SIG-M5 treated with dmso at 0.1 percent for 504 hours (cell line): ENCODE measurements around the gene TMC3.

ENCODE experiments used
- DNase-seq: peaks from one replicate; lab custom pipeline; 2025; ENCODE audit not compliant: unreplicated experiment; lab: John Stamatoyannopoulos, UW

Gene TMC3

DNA sequence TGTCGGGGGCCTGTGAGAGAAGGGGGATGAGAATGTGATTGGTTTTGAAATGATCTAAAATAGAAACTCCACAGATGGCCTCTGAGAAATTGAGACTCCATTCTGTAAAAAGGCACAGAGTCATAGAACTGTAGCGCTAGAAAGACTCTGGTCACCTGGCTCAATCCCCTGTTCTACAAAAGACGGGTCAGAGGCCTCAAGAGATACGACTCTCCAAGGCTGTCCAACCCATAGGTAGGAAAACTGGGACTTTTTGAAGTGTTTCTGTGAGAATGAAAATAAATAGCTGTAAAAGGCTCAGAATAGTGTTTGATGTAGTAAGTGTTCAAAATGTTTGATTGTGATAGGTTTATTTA, 11.7 kb upstream of the TMC3 start:
- no peak for DNase-seq

- DNase-seq, result no peak
These were observed 11.1 kb upstream of the TMC3 start for GRCh38 chr15:81384891-81385720.

DNA sequence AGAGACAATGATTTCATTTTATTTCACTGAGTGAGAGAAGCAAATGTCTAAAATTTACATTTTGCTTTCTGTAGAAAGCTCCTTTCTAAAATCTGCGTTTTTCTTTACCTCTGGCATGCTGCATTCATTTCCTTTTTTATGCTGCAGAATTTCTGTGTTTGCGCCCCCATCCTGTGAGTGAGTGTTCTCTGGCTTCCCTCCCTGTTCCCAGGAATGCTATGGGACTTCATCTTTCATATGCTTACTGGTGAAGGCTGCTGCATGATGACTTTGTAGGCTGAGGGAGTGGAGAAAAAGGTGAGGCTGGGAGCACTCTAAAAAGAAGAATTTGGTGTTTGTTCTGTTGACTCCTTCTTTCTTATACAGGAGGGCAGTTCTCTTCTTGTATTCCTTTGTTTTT, 7.7 kb upstream of the TMC3 start:
- no peak for DNase-seq

GRCh38 chr15:81380668-81381067, 6.7 kb upstream of the TMC3 start:
- no peak for DNase-seq

DNA sequence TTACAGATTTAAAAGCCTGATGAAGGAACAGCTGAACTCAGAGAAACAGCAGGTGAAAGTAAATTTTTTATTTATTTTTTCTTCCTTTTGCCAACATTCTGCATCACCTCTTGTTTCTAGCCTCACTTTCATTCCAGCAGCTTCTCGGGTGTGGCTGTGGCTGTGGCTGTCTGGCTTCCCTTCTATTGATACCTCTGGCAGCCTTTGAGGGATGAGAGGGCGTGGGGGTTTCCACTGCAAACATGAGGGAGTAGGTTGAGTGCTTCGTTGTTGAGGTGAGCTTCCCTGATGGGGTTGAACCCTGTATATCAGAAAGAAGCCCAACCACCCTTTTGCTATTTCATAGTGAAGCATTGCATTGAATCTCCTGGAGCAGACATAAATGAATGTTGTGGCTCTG, 6.2 kb upstream of the TMC3 start:
- DNase-seq, result no peak

GRCh38 chr15:81379269-81379668, 5.3 kb upstream of the TMC3 start:
- no peak for DNase-seq

- DNase-seq, result no peak
These were observed 4.4 kb upstream of the TMC3 start for GRCh38 chr15:81378443-81378842.

- no peak for DNase-seq
These were observed 3.9 kb upstream of the TMC3 start for GRCh38 chr15:81377871-81378270.

GRCh38 chr15:81376231-81376630, 2.2 kb upstream of the TMC3 start:
- DNase-seq, result no peak

DNA sequence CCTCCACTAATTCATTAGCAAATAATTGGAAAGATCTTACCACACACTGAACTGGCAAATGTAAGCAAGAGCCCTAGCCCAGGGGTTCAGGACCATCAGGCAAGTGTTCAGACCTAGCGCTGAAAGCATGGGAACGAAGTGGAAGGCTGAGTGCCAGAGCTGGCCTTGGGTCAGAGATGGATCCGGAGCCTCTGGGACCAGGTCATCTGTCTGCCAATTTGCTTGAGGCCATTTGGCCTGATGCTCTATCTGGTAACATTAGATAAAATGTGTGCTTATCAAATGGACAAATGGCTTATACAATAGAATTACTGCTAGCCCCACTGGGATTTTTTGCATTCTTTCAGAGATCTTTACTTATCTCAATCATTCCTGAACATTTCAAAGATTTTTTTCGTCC, 1.4 kb upstream of the TMC3 start:
- no peak for DNase-seq

- no peak for DNase-seq
These were observed 837 bp downstream of the TMC3 start for GRCh38 chr15:81373176-81373575.

DNA sequence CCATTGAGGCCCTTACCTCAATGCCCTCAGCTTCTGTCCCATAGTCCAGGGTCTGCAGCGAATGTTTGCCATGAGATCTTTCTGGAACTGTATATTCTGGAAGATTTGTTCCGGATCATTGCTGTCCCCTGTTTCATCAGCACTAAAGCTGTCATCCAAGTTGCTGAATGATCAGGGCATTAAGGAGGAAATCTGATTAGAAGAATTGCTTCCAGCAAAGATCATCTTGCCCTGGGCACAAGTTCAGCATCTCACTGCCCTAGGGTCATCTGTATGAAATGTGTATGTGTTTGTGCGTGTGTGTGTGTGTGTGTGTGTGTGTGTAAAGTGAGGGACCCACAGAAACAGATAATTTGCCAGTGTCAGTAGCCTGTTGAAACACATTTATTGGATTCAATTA, 1.4 kb downstream of the TMC3 start:
- no peak for DNase-seq

DNA sequence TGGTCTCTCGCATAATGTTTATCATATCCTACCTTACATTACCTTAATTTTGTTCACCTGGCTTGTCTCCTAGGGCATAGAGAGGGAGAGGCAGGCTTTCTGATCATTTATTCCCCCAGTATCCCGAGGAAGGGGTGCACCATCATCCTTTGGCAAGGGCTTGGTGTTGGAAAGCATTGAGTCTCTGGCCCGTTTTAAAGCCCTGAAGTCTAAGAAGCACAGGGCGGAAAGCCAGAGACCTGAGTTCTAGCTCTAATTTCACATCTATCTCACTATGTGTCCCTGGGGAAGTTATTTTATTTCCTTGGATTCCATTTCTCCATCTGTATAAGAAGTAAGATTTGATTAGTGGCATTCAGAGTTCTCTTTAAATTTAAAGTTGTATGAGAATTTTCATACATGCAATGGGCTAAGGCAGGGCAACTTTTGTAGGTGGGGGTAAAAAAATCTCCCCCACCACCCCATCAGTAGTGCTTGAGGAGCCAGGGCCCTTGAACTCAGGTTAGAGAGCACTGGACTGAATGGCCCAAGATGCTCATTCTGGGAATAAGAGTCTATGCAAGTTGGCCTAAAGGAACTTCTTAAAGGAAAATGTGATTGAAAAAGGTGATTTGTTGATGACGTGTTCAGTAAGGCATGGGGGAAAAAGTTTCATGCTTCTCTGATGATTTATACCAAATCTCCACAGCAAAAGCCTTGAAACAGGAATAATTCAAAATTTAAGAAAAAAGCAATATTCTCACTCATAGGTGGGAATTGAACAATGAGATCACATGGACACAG, 10.1 kb downstream of the TMC3 start:
- DNase-seq, result no peak

DNA sequence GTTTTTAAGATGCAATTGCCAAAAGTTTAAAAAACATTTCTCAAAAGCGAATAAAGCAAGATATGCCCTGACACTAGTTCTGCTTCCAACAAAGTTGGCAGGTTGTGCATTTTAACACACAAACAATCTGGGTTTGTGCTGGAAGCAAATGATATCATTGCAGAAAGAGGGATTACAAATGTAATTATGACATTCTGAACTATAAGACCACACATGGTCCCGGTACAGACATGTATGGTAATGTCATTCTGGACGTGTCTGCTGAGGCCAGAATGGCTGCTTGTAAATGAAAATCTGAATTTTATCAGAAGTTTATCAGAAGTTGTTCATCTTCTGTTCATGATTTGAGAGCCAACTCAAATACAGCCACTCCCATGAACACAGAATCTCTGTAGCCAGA, 10.7 kb downstream of the TMC3 start:
- no peak for DNase-seq

- no peak for DNase-seq
These were observed 11.2 kb downstream of the TMC3 start for GRCh38 chr15:81362790-81363189.

DNA sequence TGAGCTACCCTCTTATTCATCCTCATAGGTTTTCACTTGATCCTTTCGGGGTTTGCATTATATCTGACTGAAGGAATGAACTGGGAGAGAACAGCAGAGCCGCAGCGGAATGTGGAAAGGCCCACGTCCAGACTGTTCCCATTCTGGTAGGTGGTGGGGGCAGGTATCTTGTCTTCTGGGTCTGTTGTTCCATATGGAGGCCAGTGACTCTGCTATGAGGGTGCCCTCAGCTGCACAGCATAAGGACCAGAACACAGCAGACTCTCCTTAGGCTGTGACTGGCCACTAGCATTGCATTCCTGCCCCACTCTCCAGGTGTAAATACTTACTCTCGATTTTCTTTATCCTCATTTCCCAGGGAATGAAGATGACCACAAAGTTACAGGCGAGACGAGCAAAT, 12.1 kb downstream of the TMC3 start:
- DNase-seq, result no peak

DNA sequence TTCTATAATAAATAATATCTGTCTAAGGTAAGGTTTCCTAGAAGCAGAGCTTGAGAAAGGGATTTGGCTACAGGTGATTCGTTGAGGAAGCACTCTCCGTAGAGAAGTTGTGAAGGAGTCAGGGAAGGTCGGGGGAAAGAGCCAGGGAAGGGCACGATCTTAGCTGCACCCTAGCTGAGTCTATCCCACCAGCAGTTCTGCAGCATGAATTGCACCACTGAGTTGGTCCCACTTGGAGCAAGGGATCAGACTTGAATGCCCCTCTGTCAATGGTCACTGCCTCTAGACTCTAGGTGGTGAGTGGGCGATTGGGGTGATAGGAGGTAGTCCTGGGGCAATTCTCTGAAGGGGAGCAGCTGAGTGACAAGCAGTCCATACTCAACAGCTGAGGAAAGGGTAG, 13.5 kb downstream of the TMC3 start:
- DNase-seq, result no peak

DNA sequence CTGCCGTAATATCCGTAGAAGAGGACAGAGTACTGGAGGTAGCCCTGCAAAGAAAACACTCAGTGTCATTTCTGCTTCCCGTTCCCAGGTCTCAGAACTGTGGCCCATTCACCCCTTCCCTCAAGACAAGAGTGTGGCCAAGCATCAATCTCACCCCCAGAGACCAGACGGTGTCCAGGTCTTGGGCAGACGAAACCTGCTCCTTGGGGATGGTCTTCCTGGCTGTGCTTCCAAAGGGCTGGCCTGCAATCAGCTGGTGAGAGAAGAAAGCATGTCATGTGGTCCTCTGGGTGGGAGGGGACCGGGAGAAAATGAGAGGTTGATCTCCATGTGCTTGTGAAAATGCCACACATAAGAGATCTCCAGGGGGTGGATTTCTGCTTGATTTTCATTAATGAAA, 15.8 kb downstream of the TMC3 start:
- no peak for DNase-seq

GRCh38 chr15:81357180-81357686, 16.8 kb downstream of the TMC3 start:
- no peak for DNase-seq

DNA sequence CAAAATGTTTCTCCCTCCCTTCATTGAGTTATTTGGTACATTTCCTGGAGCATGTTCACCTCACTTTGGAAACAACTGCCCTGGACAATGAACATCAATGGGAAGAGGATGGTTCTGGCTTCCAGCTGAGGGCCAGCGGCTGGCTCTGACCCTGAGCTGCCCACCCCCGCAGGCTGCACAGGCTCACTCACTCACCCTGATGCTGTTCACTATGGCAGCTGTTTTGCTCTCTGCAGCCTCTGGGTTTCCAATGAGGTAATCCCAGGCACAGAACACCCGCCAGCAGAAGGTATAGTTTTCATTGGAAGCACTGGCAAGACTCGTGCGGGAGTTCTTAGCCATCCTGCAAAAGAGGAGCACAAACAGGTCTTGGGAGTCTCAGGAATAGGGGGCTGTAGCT, 17.8 kb downstream of the TMC3 start:
- no peak for DNase-seq

- no peak for DNase-seq
These were observed 22.4 kb downstream of the TMC3 start for GRCh38 chr15:81351651-81352050.

DNA sequence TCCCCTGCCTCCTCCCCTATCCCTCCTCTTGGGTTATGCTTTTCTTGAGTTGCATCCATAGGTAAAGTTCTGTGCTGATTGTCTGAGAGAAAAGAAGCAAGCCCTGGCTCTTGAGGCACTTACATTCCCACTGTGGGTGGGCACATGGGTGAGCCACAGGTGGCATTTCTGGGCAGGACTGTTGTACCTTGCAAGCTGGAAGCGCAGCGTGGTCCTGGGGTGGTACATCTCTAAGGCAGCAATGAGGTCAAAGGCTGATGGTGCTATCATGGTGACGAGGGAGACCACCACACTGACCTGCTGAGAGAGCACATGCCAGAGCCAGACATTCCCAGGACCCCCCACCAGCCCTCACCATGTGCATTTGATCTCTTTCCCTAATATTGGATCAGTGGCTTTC, 24.7 kb downstream of the TMC3 start:
- no peak for DNase-seq
